Lower leg skin (tissue), 4 donors: Measurements from ENCODE around the gene SLIRP. TPM values are rescaled to one million over a fixed set of nuclear protein-coding genes. Genes with fewer than 3 reads are reported as not detected.

Source experiments
- DNase-seq, 2 donors: peaks; one replicate each; pipeline ENCODE4 v3.0.0-alpha.2; 2019; ENCODE audit warnings: low spot score in 2 of 2
- H3K4me3 ChIP-seq: fragments of 200-600 bp; sonication (generic); 2 replicates; pipeline ENCODE4 v1.5.1; 2017; ENCODE audit warnings: mild to moderate bottlenecking, low read depth; ENCODE audit not compliant: poor library complexity, severe bottlenecking
- CTCF ChIP-seq, 3 donors: fragments of 450-650 bp; IDR thresholded peaks; one replicate each; pipeline ENCODE4 v1.5.1; 2016; ENCODE audit warnings: antibody characterized with exemption in 3 of 3, mild to moderate bottlenecking in 3 of 3, moderate library complexity in 2 of 3
- POLR2A ChIP-seq, 2 donors: fragments of 450-650 bp; IDR thresholded peaks; one replicate each; pipeline ENCODE4 v1.6.1; 2016 to 2017; ENCODE audit warnings: antibody characterized with exemption in 2 of 2, mild to moderate bottlenecking in 1 of 2, moderate library complexity in 1 of 2
- WGBS, 2 donors: methylation state at CpG; one replicate each; pipeline ENCODE4 v1.1.5; 2018; 5-methylcytosine and 5-hydroxymethylcytosine counted together
- intact Hi-C: fragments of 100-400 bp; cut with DNase I; formaldehyde crosslinking; loops from one replicate; pipeline ENCODE4 v1.15.0; 2023; ENCODE audit warnings: low total_unique reads
- total RNA-seq, 4 donors: library from RNA; depleted of rRNA; stranded (reverse); fragments of >200 nt; gene quantifications; one replicate each; pipeline ENCODE4 v1.1.0, GENCODE V29; 2016

The SLIRP gene
- total RNA-seq, 4 donors from 2014 or later: 87.1 to 309 (median 107) TPM

DNA sequence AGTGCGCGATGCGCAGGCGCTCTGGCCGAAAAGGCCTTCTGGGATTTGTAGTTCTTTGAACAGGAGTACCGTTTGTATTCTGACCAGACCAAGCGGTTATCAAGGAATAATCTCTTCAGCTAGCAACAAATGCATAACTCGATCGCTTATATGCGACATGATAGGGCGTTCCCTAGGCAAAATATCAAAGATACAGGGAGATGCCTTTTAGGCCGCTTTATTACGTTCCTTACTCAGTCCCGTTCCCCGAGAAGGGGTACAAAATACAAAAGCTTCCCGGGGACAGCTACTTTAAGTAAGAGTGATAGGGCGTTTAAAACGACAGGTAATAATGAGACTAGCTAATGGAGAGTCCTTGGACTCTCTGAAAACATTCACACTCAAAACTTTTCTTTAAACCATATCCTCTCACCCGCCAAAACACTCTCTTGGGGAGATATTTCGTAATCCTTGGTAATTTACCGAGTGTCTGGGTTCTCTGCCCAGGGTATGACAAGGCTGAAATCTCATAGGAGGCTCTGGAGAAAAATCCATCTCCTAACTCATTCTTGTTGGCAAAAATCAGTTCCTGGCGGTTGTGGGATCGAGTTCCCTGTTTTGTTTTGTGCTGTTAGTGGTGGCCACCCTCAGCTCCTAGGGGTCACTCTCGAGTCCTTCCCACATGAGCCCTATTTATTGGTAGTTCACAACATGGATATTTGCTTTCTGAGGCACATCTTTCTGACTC lies 53.5 kb downstream of the SLIRP start:
- intact Hi-C loops: no loop called here
- peak overlapping the region; percentile 89 for H3K4me3 ChIP-seq
- TF ChIP-seq POLR2A (IDR thresholded peaks at IDR 0.05) (no peak), CTCF (IDR thresholded peaks at IDR 0.05) (no peak)
- WGBS, 2 donors: 2 to 3% methylated on average over 24 of the region's 24 CpGs
- DNase-seq: peak in 1 of 2 donors; percentile 33

GRCh38 chr14:77763316-77763715 lies 55.4 kb downstream of the SLIRP start:
- 64 to 70% methylated on average over 1 of the region's 1 CpG for WGBS, 2 donors
- DNase-seq: no peak
- intact Hi-C loops: no loop called here
- TF ChIP-seq CTCF (IDR thresholded peaks at IDR 0.05) (no peak), POLR2A (IDR thresholded peaks at IDR 0.05) (no peak)
- no peak overlapping the region for H3K4me3 ChIP-seq

DNA sequence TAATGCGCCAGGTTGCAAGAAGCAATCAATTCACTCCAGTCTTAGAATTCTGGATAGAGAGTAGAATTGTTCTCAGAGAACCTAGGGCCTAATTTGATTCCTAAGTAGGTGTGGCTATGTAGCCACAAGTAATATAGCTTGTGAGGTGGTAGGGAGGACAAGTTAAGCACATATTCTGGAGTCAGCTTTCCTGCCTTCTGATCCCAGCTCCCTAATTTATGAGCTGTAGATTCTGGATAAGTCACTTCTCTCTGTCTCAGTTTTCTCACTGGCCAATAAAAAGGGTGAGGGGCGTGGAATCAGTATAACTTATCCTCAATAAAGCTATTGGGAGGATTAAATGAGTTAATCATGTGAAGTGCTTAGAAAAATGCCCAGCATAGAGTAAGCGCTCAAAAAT lies 56.1 kb downstream of the SLIRP start:
- TF ChIP-seq CTCF (IDR thresholded peaks at IDR 0.05): no peak
- TF ChIP-seq POLR2A (IDR thresholded peaks at IDR 0.05): no peak
- 81 to 95% methylated on average over 3 of the region's 3 CpGs for WGBS, 2 donors
- intact Hi-C loops: no loop called here
- H3K4me3 ChIP-seq: no peak overlapping the region
- DNase-seq: no peak

Other genes starting within 250 kb of the SLIRP start
- gene ISM2, start 209.3 kb upstream of the SLIRP start, total RNA-seq: under 1 TPM in 2 of 4 donors, not detected in 2; 0.19 to 0.27 TPM
- 10 to 100 TPM; 18.4 to 31.8 (median 22.1) TPM for gene SPTLC2, start 91.5 kb upstream of the SLIRP start, total RNA-seq
- gene ALKBH1, start 80 bp upstream of the SLIRP start, total RNA-seq: 10 to 100 TPM; 10.7 to 15.8 (median 14.9) TPM
- gene SNW1, start 53.1 kb downstream of the SLIRP start, total RNA-seq: 10 to 100 TPM; 46.7 to 62.8 (median 58.0) TPM
- gene ADCK1, start 92.0 kb downstream of the SLIRP start, total RNA-seq: 1 to 10 TPM; 5.7 to 8.5 (median 6.4) TPM